GM18505 (cell line): ENCODE results near the gene ELMOD3.
"Not testable (repeated sequence)": the region's sequence is repeated elsewhere in the genome, so short reads cannot be mapped to it uniquely, and the experiment has no call there.

Experiments
- ATAC-seq: cut with Tn5 transposase; IDR thresholded peaks from one replicate; pipeline ENCODE4 v1.9.1; 2021; ENCODE audit not compliant: unreplicated experiment
- POLR2A ChIP-seq: IDR thresholded peaks from 4 replicates; pipeline ENCODE4 v1.6.1; 2011; ENCODE audit warnings: borderline replicate concordance; ENCODE audit not compliant: insufficient read depth, insufficient read length; ENCODE audit errors: extremely low read depth

ELMOD3 gene

GRCh38 chr2:85342156-85342555, 12.4 kb upstream of the ELMOD3 start:
- ATAC-seq: no peak
- no peak for TF ChIP-seq POLR2A

GRCh38 chr2:85343207-85343895, 11.2 kb upstream of the ELMOD3 start:
- not testable (repeated sequence) for ATAC-seq

GRCh38 chr2:85344356-85344954, 10.1 kb upstream of the ELMOD3 start:
- no peak for ATAC-seq
- TF ChIP-seq POLR2A: no peak

- no peak for ATAC-seq
- TF ChIP-seq POLR2A: no peak
These were observed 7.0 kb upstream of the ELMOD3 start for GRCh38 chr2:85347599-85347998.

GRCh38 chr2:85353876-85354285, 688 bp upstream of the ELMOD3 start:
- peak; percentile 12 for ATAC-seq
- no peak for TF ChIP-seq POLR2A

GRCh38 chr2:85355073-85355410, 473 bp downstream of the ELMOD3 start:
- ATAC-seq: peak; percentile 3
- no peak for TF ChIP-seq POLR2A

GRCh38 chr2:85355521-85355920, 952 bp downstream of the ELMOD3 start:
- ATAC-seq: no peak
- TF ChIP-seq POLR2A: no peak

- no peak for TF ChIP-seq POLR2A
- no peak for ATAC-seq
These were observed 1.6 kb downstream of the ELMOD3 start for GRCh38 chr2:85356186-85356585.

GRCh38 chr2:85357736-85358135, 3.2 kb downstream of the ELMOD3 start:
- no peak for ATAC-seq
- no peak for TF ChIP-seq POLR2A

GRCh38 chr2:85362653-85363387, 8.3 kb downstream of the ELMOD3 start:
- not testable (repeated sequence) for ATAC-seq

- no peak for ATAC-seq
- TF ChIP-seq POLR2A: no peak
These were observed 12.6 kb downstream of the ELMOD3 start for GRCh38 chr2:85367180-85367579.

- no peak for ATAC-seq
- no peak for TF ChIP-seq POLR2A
These were observed 14.4 kb downstream of the ELMOD3 start for GRCh38 chr2:85368921-85369320.

GRCh38 chr2:85369500-85369899, 14.9 kb downstream of the ELMOD3 start:
- no peak for ATAC-seq
- no peak for TF ChIP-seq POLR2A

- no peak for TF ChIP-seq POLR2A
- no peak for ATAC-seq
These were observed 16.5 kb downstream of the ELMOD3 start for GRCh38 chr2:85371045-85371444.
